Activated CD4-positive, alpha-beta T cell treated with anti-CD3 and anti-CD28 coated beads, Interleukin-10, Interleukin-2, amounts not matched to agents 100 ng/mL and 50 ng/mL, durations not matched to agents 16 hours and 8 hours (primary cell): ENCODE measurements around the gene PIWIL4.
"Not testable (repeated sequence)": the region's sequence is repeated elsewhere in the genome, so short reads cannot be mapped to it uniquely, and the experiment has no call there.

Source experiments
- DNase-seq: peaks from one replicate; pipeline ENCODE4 v3.0.0-alpha.2; 2020

PIWIL4 gene

GRCh38 chr11:94549146-94549545 lies 18.0 kb upstream of the PIWIL4 start:
- DNase-seq = no peak

GRCh38 chr11:94550513-94550912 lies 16.7 kb upstream of the PIWIL4 start:
- DNase-seq = no peak

GRCh38 chr11:94553938-94554337 lies 13.2 kb upstream of the PIWIL4 start:
- DNase-seq = no peak

- not testable (repeated sequence) for DNase-seq
Observed at GRCh38 chr11:94555752-94556329, 11.3 kb upstream of the PIWIL4 start.

GRCh38 chr11:94557421-94557820 lies 9.7 kb upstream of the PIWIL4 start:
- no peak for DNase-seq

- no peak for DNase-seq
Observed at GRCh38 chr11:94557992-94558391, 9.2 kb upstream of the PIWIL4 start.

- no peak for DNase-seq
Observed at GRCh38 chr11:94558468-94558867, 8.7 kb upstream of the PIWIL4 start.

- DNase-seq = no peak
Observed at GRCh38 chr11:94558932-94559331, 8.2 kb upstream of the PIWIL4 start.

GRCh38 chr11:94559361-94559760 lies 7.8 kb upstream of the PIWIL4 start:
- DNase-seq = no peak

GRCh38 chr11:94560834-94561233 lies 6.3 kb upstream of the PIWIL4 start:
- no peak for DNase-seq

GRCh38 chr11:94563176-94563847 lies 3.9 kb upstream of the PIWIL4 start:
- DNase-seq = no peak

- no peak for DNase-seq
Observed at GRCh38 chr11:94563848-94564467, 3.2 kb upstream of the PIWIL4 start.

- no peak for DNase-seq
Observed at GRCh38 chr11:94568200-94568599, 1.0 kb downstream of the PIWIL4 start.

- DNase-seq = no peak
Observed at GRCh38 chr11:94568717-94569116, 1.5 kb downstream of the PIWIL4 start.

GRCh38 chr11:94572975-94573374 lies 5.8 kb downstream of the PIWIL4 start:
- DNase-seq = not testable (repeated sequence)

- no peak for DNase-seq
Observed at GRCh38 chr11:94574193-94574961, 7.2 kb downstream of the PIWIL4 start.

GRCh38 chr11:94576306-94576705 lies 9.1 kb downstream of the PIWIL4 start:
- DNase-seq = no peak

- no peak for DNase-seq
Observed at GRCh38 chr11:94577841-94578240, 10.7 kb downstream of the PIWIL4 start.

- no peak for DNase-seq
Observed at GRCh38 chr11:94581926-94582325, 14.8 kb downstream of the PIWIL4 start.

GRCh38 chr11:94583213-94583865 lies 16.2 kb downstream of the PIWIL4 start:
- no peak for DNase-seq

- DNase-seq = no peak
Observed at GRCh38 chr11:94583866-94584500, 16.8 kb downstream of the PIWIL4 start.

GRCh38 chr11:94584978-94585377 lies 17.8 kb downstream of the PIWIL4 start:
- no peak for DNase-seq

GRCh38 chr11:94585399-94585798 lies 18.2 kb downstream of the PIWIL4 start:
- no peak for DNase-seq
